ENCODE data around the gene GMDS.

Gene GMDS

GRCh38 chr6:1594445-1595200 is 650.8 kb downstream of the GMDS start:
- DNase-seq: no peak

GRCh38 chr6:1593958-1594314 is 651.5 kb downstream of the GMDS start:
- DNase-seq: no peak

- DNase-seq: no peak
Observed at GRCh38 chr6:1593286-1593957, 652.0 kb downstream of the GMDS start.

- no peak for DNase-seq
Observed at GRCh38 chr6:1592852-1593251, 652.6 kb downstream of the GMDS start.

GRCh38 chr6:1591926-1592325 is 653.5 kb downstream of the GMDS start:
- DNase-seq: no peak

- DNase-seq: no peak
Observed at GRCh38 chr6:1591243-1591642, 654.2 kb downstream of the GMDS start.

- no peak for DNase-seq
Observed at GRCh38 chr6:1590580-1590979, 654.8 kb downstream of the GMDS start.

- DNase-seq: no peak
Observed at GRCh38 chr6:1589208-1589607, 656.2 kb downstream of the GMDS start.

GRCh38 chr6:1587977-1588376 is 657.4 kb downstream of the GMDS start:
- DNase-seq: no peak

- no peak for DNase-seq
Observed at GRCh38 chr6:1587546-1587945, 657.9 kb downstream of the GMDS start.

GRCh38 chr6:1586861-1587450 is 658.4 kb downstream of the GMDS start:
- DNase-seq: no peak

- no peak for DNase-seq
Observed at GRCh38 chr6:1586256-1586655, 659.1 kb downstream of the GMDS start.

- no peak for DNase-seq
Observed at GRCh38 chr6:1585669-1586049, 659.7 kb downstream of the GMDS start.

GRCh38 chr6:1584996-1585668 is 660.3 kb downstream of the GMDS start:
- DNase-seq: no peak

- DNase-seq: no peak
Observed at GRCh38 chr6:1584146-1584545, 661.3 kb downstream of the GMDS start.

- no peak for DNase-seq
Observed at GRCh38 chr6:1581120-1581991, 664.0 kb downstream of the GMDS start.

GRCh38 chr6:1580585-1580984 is 664.8 kb downstream of the GMDS start:
- DNase-seq: no peak

- no peak for DNase-seq
Observed at GRCh38 chr6:1580109-1580508, 665.3 kb downstream of the GMDS start.

GRCh38 chr6:1579096-1579495 is 666.3 kb downstream of the GMDS start:
- no peak for DNase-seq

GRCh38 chr6:1577896-1578745 is 667.3 kb downstream of the GMDS start:
- no peak for DNase-seq

GRCh38 chr6:1577146-1577680 is 668.2 kb downstream of the GMDS start:
- DNase-seq: no peak

- no peak for DNase-seq
Observed at GRCh38 chr6:1576711-1577110, 668.7 kb downstream of the GMDS start.
